ENCODE measurements around the gene ARMCX6. TPM values are rescaled to one million over a fixed set of nuclear protein-coding genes. Genes with fewer than 3 reads are reported as not detected.

The ARMCX6 gene
- total and polyA plus RNA-seq, 2 of the 13 experiments (the other 11 are each of a cell fraction or from before 2014, with no cell fraction given): 19.4 to 23.3 TPM

GRCh38 chrX:101605146-101605545, 12.7 kb downstream of the ARMCX6 start (continued):
- no peak for TF ChIP-seq HBP1 (CRISPR knock-in tag; IDR thresholded peaks at IDR 0.05; ENCODE audit: low read depth)
- TF ChIP-seq, protein P1, sequence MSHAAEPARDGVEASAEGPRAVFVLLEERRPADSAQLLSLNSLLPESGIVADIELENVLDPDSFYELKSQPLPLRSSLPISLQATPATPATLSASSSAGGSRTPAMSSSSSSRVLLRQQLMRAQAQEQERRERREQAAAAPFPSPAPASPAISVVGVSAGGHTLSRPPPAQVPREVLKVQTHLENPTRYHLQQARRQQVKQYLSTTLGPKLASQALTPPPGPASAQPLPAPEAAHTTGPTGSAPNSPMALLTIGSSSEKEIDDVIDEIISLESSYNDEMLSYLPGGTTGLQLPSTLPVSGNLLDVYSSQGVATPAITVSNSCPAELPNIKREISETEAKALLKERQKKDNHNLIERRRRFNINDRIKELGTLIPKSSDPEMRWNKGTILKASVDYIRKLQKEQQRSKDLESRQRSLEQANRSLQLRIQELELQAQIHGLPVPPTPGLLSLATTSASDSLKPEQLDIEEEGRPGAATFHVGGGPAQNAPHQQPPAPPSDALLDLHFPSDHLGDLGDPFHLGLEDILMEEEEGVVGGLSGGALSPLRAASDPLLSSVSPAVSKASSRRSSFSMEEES (CRISPR knock-in tag; IDR thresholded peaks at IDR 0.05): no peak

GRCh38 chrX:101602077-101602476, 15.7 kb downstream of the ARMCX6 start:
- no peaks in the 10 kb centered on the region for H3K4me1 ChIP-seq (ENCODE audit: insufficient read depth, low read length)
- no peaks in the 10 kb centered on the region for H3K79me2 ChIP-seq (ENCODE audit: insufficient read depth, low read length)
- WGBS (ENCODE audit: low lambda C conversion rate): 0% methylated on average over 2 of the region's 7 CpGs

More at GRCh38 chrX:101602077-101602476, 15.7 kb downstream of the ARMCX6 start:
- H3K4me2 ChIP-seq (ENCODE audit: low read depth, low read length): no peak overlapping the region
- intact Hi-C loops (cut with micrococcal nuclease; ENCODE audit: unreplicated experiment) (no loop called here), in situ Hi-C loops (cut with HindIII; ENCODE audit: extremely low pct_ligation_motif_present, low pct_unique_long_range_greater_than_20kb) (no loop called here)
- no peaks in the 10 kb centered on the region for H4K20me1 ChIP-seq (ENCODE audit: insufficient read depth, low read length)
- ATAC-seq: no peak
- no peak overlapping the region for H3K27ac ChIP-seq (ENCODE audit: extremely low read length, insufficient read depth, low read length)
- TF ChIP-seq HES4 (CRISPR knock-in tag; IDR thresholded peaks at IDR 0.05; ENCODE audit: borderline replicate concordance) (no peak), NCOA5 (CRISPR knock-in tag; IDR thresholded peaks at IDR 0.05) (no peak), ZNF207 (IDR thresholded peaks at IDR 0.05; ENCODE audit: borderline replicate concordance) (no peak), ZNF674 (CRISPR knock-in tag; IDR thresholded peaks at IDR 0.05; ENCODE audit: low read depth) (no peak), EEA1 (CRISPR knock-in tag; IDR thresholded peaks at IDR 0.05; ENCODE audit: borderline replicate concordance) (no peak), PAWR (CRISPR knock-in tag; IDR thresholded peaks at IDR 0.05; ENCODE audit: borderline replicate concordance) (no peak), PAF1 (CRISPR knock-in tag; IDR thresholded peaks at IDR 0.05) (no peak), KAT7 (CRISPR knock-in tag; IDR thresholded peaks at IDR 0.05; ENCODE audit: borderline replicate concordance) (no peak), ARID3A (IDR thresholded peaks at IDR 0.05; ENCODE audit: low read depth, low read length) (no peak), MLLT10 (CRISPR knock-in tag; IDR thresholded peaks at IDR 0.05) (no peak), ZNF282 (IDR thresholded peaks at IDR 0.05; ENCODE audit: partially characterized antibody) (no peak)
- TF ChIP-seq, protein P2, sequence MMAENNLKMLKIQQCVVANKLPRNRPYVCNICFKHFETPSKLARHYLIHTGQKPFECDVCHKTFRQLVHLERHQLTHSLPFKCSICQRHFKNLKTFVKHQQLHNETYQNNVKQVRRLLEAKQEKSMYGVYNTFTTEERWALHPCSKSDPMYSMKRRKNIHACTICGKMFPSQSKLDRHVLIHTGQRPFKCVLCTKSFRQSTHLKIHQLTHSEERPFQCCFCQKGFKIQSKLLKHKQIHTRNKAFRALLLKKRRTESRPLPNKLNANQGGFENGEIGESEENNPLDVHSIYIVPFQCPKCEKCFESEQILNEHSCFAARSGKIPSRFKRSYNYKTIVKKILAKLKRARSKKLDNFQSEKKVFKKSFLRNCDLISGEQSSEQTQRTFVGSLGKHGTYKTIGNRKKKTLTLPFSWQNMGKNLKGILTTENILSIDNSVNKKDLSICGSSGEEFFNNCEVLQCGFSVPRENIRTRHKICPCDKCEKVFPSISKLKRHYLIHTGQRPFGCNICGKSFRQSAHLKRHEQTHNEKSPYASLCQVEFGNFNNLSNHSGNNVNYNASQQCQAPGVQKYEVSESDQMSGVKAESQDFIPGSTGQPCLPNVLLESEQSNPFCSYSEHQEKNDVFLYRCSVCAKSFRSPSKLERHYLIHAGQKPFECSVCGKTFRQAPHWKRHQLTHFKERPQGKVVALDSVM (CRISPR knock-in tag; IDR thresholded peaks at IDR 0.05): no peak
- ChIA-PET POLR2A (no interaction called here), CTCF (ENCODE audit: low intra/inter-chr PET ratio, low total read pairs) (no interaction called here)
- no peaks in the 10 kb centered on the region for H3K9me3 ChIP-seq (ENCODE audit: low read length)
- H3K27me3 ChIP-seq (ENCODE audit: control insufficient read depth in 1 of 2, insufficient read depth in 2 of 2, low read length in 2 of 2): no peaks in the 10 kb centered on the region
- no TSS peak for BruUV-seq (replicated peaks)
- H3K9ac ChIP-seq (ENCODE audit: insufficient read depth, low read depth, low read length): no peak overlapping the region
- FAIRE-seq: no peak
- DNase-seq (ENCODE audit: low spot score): no peak
- no peak overlapping the region for H2AFZ ChIP-seq (ENCODE audit: low read length)
- no peaks in the 10 kb centered on the region for H3K36me3 ChIP-seq (replicated peaks in 1 of 2; ENCODE audit: control insufficient read depth in 1 of 2, insufficient read depth in 2 of 2, low read length in 2 of 2)
- no peak overlapping the region for H3K4me3 ChIP-seq (replicated peaks in 1 of 3; ENCODE audit: insufficient read depth in 1 of 3, low read depth in 2 of 3, low read length in 3 of 3)
